Measurements from ENCODE around the gene COL20A1.
"Not testable (repeated sequence)": the region's sequence is repeated elsewhere in the genome, so short reads cannot be mapped to it uniquely, and the experiment has no call there.

Gene COL20A1

GRCh38 chr20:63321148-63321831, 28.3 kb downstream of the COL20A1 start:
- DNase-seq, result no peak

- no peak for DNase-seq
These were observed 29.4 kb downstream of the COL20A1 start for GRCh38 chr20:63322146-63322932.

- DNase-seq, result no peak
These were observed 29.9 kb downstream of the COL20A1 start for GRCh38 chr20:63322933-63323273.

- DNase-seq, result no peak
These were observed 30.5 kb downstream of the COL20A1 start for GRCh38 chr20:63323357-63323981.

- DNase-seq, result no peak
These were observed 32.1 kb downstream of the COL20A1 start for GRCh38 chr20:63325021-63325471.

GRCh38 chr20:63325554-63326313, 32.7 kb downstream of the COL20A1 start:
- DNase-seq, result no peak

GRCh38 chr20:63326314-63327230, 33.6 kb downstream of the COL20A1 start:
- DNase-seq, result peak; percentile 13

- no peak for DNase-seq
These were observed 34.3 kb downstream of the COL20A1 start for GRCh38 chr20:63327231-63327745.

GRCh38 chr20:63328026-63328700, 35.2 kb downstream of the COL20A1 start:
- DNase-seq, result no peak

- no peak for DNase-seq
These were observed 35.8 kb downstream of the COL20A1 start for GRCh38 chr20:63328718-63329275.

GRCh38 chr20:63329331-63330083, 36.5 kb downstream of the COL20A1 start:
- no peak for DNase-seq

GRCh38 chr20:63330084-63330760, 37.2 kb downstream of the COL20A1 start:
- no peak for DNase-seq

GRCh38 chr20:63330940-63331339, 38.0 kb downstream of the COL20A1 start:
- DNase-seq, result no peak

GRCh38 chr20:63331741-63332400, 38.9 kb downstream of the COL20A1 start:
- no peak for DNase-seq

GRCh38 chr20:63332488-63333240, 39.7 kb downstream of the COL20A1 start:
- no peak for DNase-seq

GRCh38 chr20:63333241-63333836, 40.4 kb downstream of the COL20A1 start:
- no peak for DNase-seq

GRCh38 chr20:63334356-63334755, 41.4 kb downstream of the COL20A1 start:
- DNase-seq, result no peak

- DNase-seq, result not testable (repeated sequence)
These were observed 42.1 kb downstream of the COL20A1 start for GRCh38 chr20:63335060-63335459.

All from activated CD4-positive, alpha-beta T cell treated with anti-CD3 and anti-CD28 coated beads, Interleukin-10, Interleukin-2, amounts not matched to agents 100 ng/mL and 50 ng/mL, durations not matched to agents 16 hours and 8 hours (primary cell).